Smooth muscle cell (in vitro differentiated cells): ENCODE data around the gene HOXB8. TPM values are rescaled to one million over a fixed set of nuclear protein-coding genes. Genes with fewer than 3 reads are reported as not detected.

ENCODE experiments used
- DNase-seq: peaks from one replicate; lab custom pipeline; 2025; ENCODE audit not compliant: unreplicated experiment; lab: John Stamatoyannopoulos, UW
- H2AFZ ChIP-seq: fragments of 200-600 bp; sonication (generic); 2 replicates; pipeline ENCODE4 v1.6.0; 2016; ENCODE audit warnings: antibody characterized with exemption, low read depth, mild to moderate bottlenecking
- H3F3A ChIP-seq: fragments of 200-600 bp; sonication (generic); 2 replicates; pipeline ENCODE4 v1.6.0; 2017; ENCODE audit warnings: antibody characterized with exemption, low read depth
- H3K27ac ChIP-seq: fragments of 200-600 bp; sonication (generic); 2 replicates; pipeline ENCODE4 v1.5.1; 2016; ENCODE audit warnings: low read depth, mild to moderate bottlenecking
- H3K27me3 ChIP-seq: fragments of 200-600 bp; sonication (generic); 2 replicates; pipeline ENCODE4 v1.6.1; 2016; ENCODE audit warnings: low read depth, mild to moderate bottlenecking
- H3K36me3 ChIP-seq: fragments of 200-600 bp; sonication (generic); 2 replicates; pipeline ENCODE4 v1.5.1; 2016; ENCODE audit warnings: low read depth
- H3K4me1 ChIP-seq: fragments of 200-600 bp; sonication (generic); 2 replicates; pipeline ENCODE4 v1.5.1; 2016; ENCODE audit warnings: low read depth
- H3K4me2 ChIP-seq: fragments of 200-600 bp; sonication (generic); 2 replicates; pipeline ENCODE4 v1.6.0; 2016; ENCODE audit warnings: mild to moderate bottlenecking
- H3K4me3 ChIP-seq: fragments of 200-600 bp; sonication (generic); 2 replicates; pipeline ENCODE4 v1.5.1; 2016; ENCODE audit warnings: mild to moderate bottlenecking
- H3K79me2 ChIP-seq: fragments of 200-600 bp; sonication (generic); 2 replicates; pipeline ENCODE4 v1.6.0; 2016; ENCODE audit warnings: low read depth, mild to moderate bottlenecking
- H3K9ac ChIP-seq: fragments of 200-600 bp; sonication (generic); 2 replicates; pipeline ENCODE4 v1.6.0; 2016; ENCODE audit warnings: low read depth
- H3K9me3 ChIP-seq: fragments of 200-600 bp; sonication (generic); replicated peaks from 2 replicates; pipeline ENCODE4 v1.5.1; 2016; ENCODE audit warnings: low read depth
- H4K20me1 ChIP-seq: fragments of 200-600 bp; sonication (generic); 2 replicates; pipeline ENCODE4 v1.6.0; 2016; ENCODE audit warnings: low read depth
- CTCF ChIP-seq: fragments of 200-600 bp; sonication (generic); IDR thresholded peaks from 2 replicates; pipeline ENCODE4 v1.5.1; 2017; ENCODE audit warnings: borderline replicate concordance, mild to moderate bottlenecking, antibody characterized with exemption; ENCODE audit not compliant: insufficient read depth, poor library complexity, severe bottlenecking
- WGBS: methylation state at CpG from one replicate; pipeline ENCODE4 v1.1.7; 2016; ENCODE audit warnings: low lambda C conversion rate; 5-methylcytosine and 5-hydroxymethylcytosine counted together
- polyA plus RNA-seq: library from polyadenylated mRNA; unstranded; fragments of >200 nt; fragmentation: Nextera tagmentation; extraction: Ambion mirVana; gene quantifications from 2 replicates; pipeline ENCODE4 v1.2.1, GENCODE V29; 2016
- total RNA-seq: library from RNA; depleted of rRNA; stranded (reverse); fragments of >200 nt; gene quantifications from 2 replicates; pipeline ENCODE4 v1.2.3, GENCODE V29; 2014

HOXB8 gene
- total and polyA plus RNA-seq, 2 experiments from 2014 or later: 0.94 to 2.0 TPM

DNA sequence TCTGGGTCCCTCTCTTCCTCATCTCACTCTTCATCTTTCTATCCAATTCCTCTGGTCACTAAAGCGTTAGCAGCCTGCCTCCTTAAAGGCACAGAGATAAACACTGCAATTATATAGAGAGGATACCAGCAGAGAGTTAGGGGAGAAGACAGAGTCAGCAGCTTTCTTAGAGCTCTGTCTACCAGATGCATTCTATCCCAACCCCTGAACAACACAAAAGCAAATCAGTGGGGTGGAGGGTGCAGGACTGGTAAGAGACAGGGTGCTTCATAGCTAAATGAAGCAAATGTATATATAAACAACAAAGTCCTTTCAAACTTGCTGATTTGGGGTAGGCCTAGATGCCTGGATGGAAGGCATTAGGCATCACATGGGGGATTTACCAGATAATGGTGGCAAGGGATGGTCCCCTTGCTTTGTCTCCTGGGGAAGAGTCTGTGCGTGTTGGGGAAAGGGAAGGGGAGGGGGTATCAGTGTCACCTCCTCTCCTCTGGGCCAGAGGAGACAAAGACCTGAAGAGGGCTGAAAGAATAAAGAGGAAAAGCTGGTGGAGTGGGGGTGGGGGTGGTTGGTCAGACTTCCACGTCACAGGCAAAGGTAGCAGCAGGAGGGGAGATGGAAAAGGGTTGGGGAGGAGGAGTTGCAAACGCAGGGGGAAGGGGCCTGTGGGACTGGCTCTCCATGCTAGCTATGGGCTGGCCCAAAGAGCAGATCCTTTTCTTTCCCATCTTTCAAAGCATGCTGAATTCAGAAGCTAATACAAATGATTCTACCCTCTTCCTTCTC is 49.0 kb downstream of the HOXB8 start:
- no peak overlapping the region for H3K27ac ChIP-seq
- no peak overlapping the region for H3K4me2 ChIP-seq
- WGBS: 76% methylated on average over 3 of the region's 4 CpGs
- DNase-seq: no peak
- H4K20me1 ChIP-seq: peaks cover 100% of the 10 kb centered on the region
- TF ChIP-seq CTCF: no peak
- H3K4me3 ChIP-seq: no peak overlapping the region
- no peaks in the 10 kb centered on the region for H3K9me3 ChIP-seq
- no peaks in the 10 kb centered on the region for H3F3A ChIP-seq
- H3K79me2 ChIP-seq: peaks cover 52% of the 10 kb centered on the region
- H3K36me3 ChIP-seq: no peaks in the 10 kb centered on the region
- H3K4me1 ChIP-seq: peaks cover 10% of the 10 kb centered on the region
- peaks cover 94% of the 10 kb centered on the region for H3K27me3 ChIP-seq
- no peak overlapping the region for H2AFZ ChIP-seq
- no peak overlapping the region for H3K9ac ChIP-seq

DNA sequence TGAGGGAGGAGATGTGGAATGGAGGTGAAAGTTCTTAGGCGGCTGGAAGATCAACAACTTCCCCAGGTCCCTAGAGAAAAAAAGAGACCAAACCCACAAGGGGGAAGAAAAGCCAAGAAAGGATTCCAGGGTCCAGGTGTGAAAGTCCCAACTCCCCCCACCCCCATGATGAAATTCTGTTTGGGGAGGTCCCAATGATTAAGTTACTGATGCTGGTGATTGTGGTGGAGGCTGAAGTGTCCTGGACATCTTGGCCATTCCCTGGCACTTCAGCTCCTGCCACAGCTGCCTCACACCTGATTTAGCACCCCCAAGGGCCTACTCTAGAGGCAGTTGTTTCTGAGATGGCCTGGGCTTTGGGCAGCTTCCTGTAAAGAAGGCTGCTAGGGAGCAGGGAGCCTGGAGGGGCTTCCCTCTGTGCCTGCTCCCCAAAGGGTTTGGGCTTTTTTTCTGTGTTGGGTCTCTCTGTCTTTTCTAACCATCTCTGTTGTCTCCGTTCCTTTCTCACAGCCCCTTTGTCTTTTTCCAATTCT is 50.0 kb downstream of the HOXB8 start:
- Histone ChIP-seq H3F3A (no peaks in the 10 kb centered on the region), H4K20me1 (peaks cover 100% of the 10 kb centered on the region), H3K27ac (no peak overlapping the region), H3K79me2 (peaks cover 45% of the 10 kb centered on the region), H3K4me1 (peaks cover 6% of the 10 kb centered on the region), H2AFZ (no peak overlapping the region), H3K9ac (no peak overlapping the region), H3K9me3 (no peaks in the 10 kb centered on the region), H3K4me2 (peak overlapping the region; percentile 89), H3K27me3 (peaks cover 92% of the 10 kb centered on the region), H3K36me3 (no peaks in the 10 kb centered on the region), H3K4me3 (no peak overlapping the region)
- no peak for DNase-seq
- 70% methylated on average over 2 of the region's 2 CpGs for WGBS
- TF ChIP-seq CTCF: no peak

- H3K4me2 ChIP-seq: peak overlapping the region; percentile 89
- H3K4me3 ChIP-seq: peak overlapping the region; percentile 47
- no peaks in the 10 kb centered on the region for H3K36me3 ChIP-seq
- H3K27me3 ChIP-seq: peaks cover 92% of the 10 kb centered on the region
- H3K9me3 ChIP-seq: no peaks in the 10 kb centered on the region
- no peak overlapping the region for H3K27ac ChIP-seq
- H4K20me1 ChIP-seq: peaks cover 100% of the 10 kb centered on the region
- H3K79me2 ChIP-seq: peaks cover 39% of the 10 kb centered on the region
- peaks cover 6% of the 10 kb centered on the region for H3K4me1 ChIP-seq
- no peak for DNase-seq
- no peak for TF ChIP-seq CTCF
- H3F3A ChIP-seq: no peaks in the 10 kb centered on the region
- no peak overlapping the region for H2AFZ ChIP-seq
- peak overlapping the region; percentile 26 for H3K9ac ChIP-seq
- 12% methylated on average over 51 of the region's 73 CpGs for WGBS
Measured at GRCh38 chr17:48564188-48565021, 50.7 kb downstream of the HOXB8 start.
